Liver (tissue), 3 donors: Measurements from ENCODE around the gene NUDT1.

Source experiments
- FOXA1 ChIP-seq: IDR thresholded peaks from 2 replicates; pipeline ENCODE4 v1.6.1; 2016; ENCODE audit warnings: antibody characterized with exemption
- GABPA ChIP-seq, 2 donors: IDR thresholded peaks in 1 of 2; conservative IDR thresholded peaks in 1 of 2; 2 replicates each; pipeline ENCODE4 v1.6.1; 2016; ENCODE audit warnings: antibody characterized with exemption in 2 of 2, mild to moderate bottlenecking in 1 of 2, moderate library complexity in 1 of 2
- JUND ChIP-seq, 2 donors: IDR thresholded peaks; 2 replicates each; pipeline ENCODE4 v1.6.1; 2016; ENCODE audit warnings: antibody characterized with exemption in 2 of 2
- MAX ChIP-seq: IDR thresholded peaks from 2 replicates; pipeline ENCODE4 v1.6.1; 2016; ENCODE audit warnings: antibody characterized with exemption
- RXRA ChIP-seq, 2 donors: IDR thresholded peaks; 2 replicates each; pipeline ENCODE4 v1.6.1; 2017 to 2018; ENCODE audit warnings: antibody characterized with exemption in 2 of 2, mild to moderate bottlenecking in 1 of 2
- SP1 ChIP-seq: IDR thresholded peaks from 2 replicates; pipeline ENCODE4 v1.6.1; 2018; ENCODE audit warnings: antibody characterized with exemption, mild to moderate bottlenecking
- TAF1 ChIP-seq: conservative IDR thresholded peaks from 2 replicates; pipeline ENCODE4 v1.6.1; 2016; ENCODE audit warnings: antibody characterized with exemption, mild to moderate bottlenecking
- YY1 ChIP-seq: IDR thresholded peaks from 2 replicates; pipeline ENCODE4 v1.6.1; 2016; ENCODE audit warnings: antibody characterized with exemption, mild to moderate bottlenecking
- ZBTB33 ChIP-seq: IDR thresholded peaks from 2 replicates; pipeline ENCODE4 v1.6.1; 2016; ENCODE audit warnings: antibody characterized with exemption
- TF ChIP-seq, protein P1 (sequence below): fragments of 150-350 bp; IDR thresholded peaks from 2 replicates; pipeline ENCODE4 v1.5.1; 2017; ENCODE audit warnings: improper control_type of control experiment, low read depth, low read length; ENCODE audit not compliant: missing input control
- TF ChIP-seq, protein P2 (sequence below): IDR thresholded peaks from 2 replicates; pipeline ENCODE4 v1.6.1; 2016; ENCODE audit warnings: antibody characterized with exemption
- TF ChIP-seq, protein P3 (sequence below): IDR thresholded peaks from 2 replicates; pipeline ENCODE4 v1.6.1; 2016; ENCODE audit warnings: antibody characterized with exemption, mild to moderate bottlenecking
- donor health status: healthy.
- donor health status: healthy.

DNA sequence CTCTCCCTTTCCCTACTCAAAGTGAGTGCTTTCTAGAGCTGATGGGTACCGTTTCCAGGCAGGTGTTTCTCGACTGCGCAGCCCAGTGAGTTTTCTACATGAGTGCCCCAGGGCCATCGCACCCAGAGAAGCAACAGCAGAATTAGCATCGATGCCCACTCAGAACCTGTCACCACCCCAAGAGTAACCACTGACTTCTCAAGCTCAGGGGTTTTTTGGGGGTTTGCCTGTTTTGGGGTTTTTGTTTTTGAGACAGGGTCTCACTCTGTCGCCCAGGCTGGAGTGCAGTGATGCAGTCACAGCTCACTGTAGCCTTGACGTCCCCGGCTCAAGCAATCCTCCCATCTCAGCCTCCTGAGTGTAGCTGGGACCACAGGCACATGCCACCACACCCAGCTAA lies 46.5 kb downstream of the NUDT1 start:
- TF ChIP-seq, protein P1, sequence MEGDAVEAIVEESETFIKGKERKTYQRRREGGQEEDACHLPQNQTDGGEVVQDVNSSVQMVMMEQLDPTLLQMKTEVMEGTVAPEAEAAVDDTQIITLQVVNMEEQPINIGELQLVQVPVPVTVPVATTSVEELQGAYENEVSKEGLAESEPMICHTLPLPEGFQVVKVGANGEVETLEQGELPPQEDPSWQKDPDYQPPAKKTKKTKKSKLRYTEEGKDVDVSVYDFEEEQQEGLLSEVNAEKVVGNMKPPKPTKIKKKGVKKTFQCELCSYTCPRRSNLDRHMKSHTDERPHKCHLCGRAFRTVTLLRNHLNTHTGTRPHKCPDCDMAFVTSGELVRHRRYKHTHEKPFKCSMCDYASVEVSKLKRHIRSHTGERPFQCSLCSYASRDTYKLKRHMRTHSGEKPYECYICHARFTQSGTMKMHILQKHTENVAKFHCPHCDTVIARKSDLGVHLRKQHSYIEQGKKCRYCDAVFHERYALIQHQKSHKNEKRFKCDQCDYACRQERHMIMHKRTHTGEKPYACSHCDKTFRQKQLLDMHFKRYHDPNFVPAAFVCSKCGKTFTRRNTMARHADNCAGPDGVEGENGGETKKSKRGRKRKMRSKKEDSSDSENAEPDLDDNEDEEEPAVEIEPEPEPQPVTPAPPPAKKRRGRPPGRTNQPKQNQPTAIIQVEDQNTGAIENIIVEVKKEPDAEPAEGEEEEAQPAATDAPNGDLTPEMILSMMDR: no peak
- TF ChIP-seq, protein P2, sequence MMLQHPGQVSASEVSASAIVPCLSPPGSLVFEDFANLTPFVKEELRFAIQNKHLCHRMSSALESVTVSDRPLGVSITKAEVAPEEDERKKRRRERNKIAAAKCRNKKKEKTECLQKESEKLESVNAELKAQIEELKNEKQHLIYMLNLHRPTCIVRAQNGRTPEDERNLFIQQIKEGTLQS: no peak
- TF ChIP-seq GABPA (IDR thresholded peaks at IDR 0.05 in 1 of 2, conservative IDR thresholded peaks at IDR 0.05 in 1 of 2) (no peak), TAF1 (no peak), MAX (no peak), ZBTB33 (no peak), YY1 (no peak), SP1 (no peak), JUND (IDR thresholded peaks at IDR 0.05) (no peak), FOXA1 (no peak), RXRA (IDR thresholded peaks at IDR 0.05) (no peak)
- TF ChIP-seq, protein P3, sequence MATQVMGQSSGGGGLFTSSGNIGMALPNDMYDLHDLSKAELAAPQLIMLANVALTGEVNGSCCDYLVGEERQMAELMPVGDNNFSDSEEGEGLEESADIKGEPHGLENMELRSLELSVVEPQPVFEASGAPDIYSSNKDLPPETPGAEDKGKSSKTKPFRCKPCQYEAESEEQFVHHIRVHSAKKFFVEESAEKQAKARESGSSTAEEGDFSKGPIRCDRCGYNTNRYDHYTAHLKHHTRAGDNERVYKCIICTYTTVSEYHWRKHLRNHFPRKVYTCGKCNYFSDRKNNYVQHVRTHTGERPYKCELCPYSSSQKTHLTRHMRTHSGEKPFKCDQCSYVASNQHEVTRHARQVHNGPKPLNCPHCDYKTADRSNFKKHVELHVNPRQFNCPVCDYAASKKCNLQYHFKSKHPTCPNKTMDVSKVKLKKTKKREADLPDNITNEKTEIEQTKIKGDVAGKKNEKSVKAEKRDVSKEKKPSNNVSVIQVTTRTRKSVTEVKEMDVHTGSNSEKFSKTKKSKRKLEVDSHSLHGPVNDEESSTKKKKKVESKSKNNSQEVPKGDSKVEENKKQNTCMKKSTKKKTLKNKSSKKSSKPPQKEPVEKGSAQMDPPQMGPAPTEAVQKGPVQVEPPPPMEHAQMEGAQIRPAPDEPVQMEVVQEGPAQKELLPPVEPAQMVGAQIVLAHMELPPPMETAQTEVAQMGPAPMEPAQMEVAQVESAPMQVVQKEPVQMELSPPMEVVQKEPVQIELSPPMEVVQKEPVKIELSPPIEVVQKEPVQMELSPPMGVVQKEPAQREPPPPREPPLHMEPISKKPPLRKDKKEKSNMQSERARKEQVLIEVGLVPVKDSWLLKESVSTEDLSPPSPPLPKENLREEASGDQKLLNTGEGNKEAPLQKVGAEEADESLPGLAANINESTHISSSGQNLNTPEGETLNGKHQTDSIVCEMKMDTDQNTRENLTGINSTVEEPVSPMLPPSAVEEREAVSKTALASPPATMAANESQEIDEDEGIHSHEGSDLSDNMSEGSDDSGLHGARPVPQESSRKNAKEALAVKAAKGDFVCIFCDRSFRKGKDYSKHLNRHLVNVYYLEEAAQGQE: no peak
